Measurements from ENCODE around the gene SLC38A5. TPM values are rescaled to one million over a fixed set of nuclear protein-coding genes. Genes with fewer than 3 reads are reported as not detected.
"Not testable (repeated sequence)": the region's sequence is repeated elsewhere in the genome, so short reads cannot be mapped to it uniquely, and the experiment has no call there.

Gene SLC38A5
- total RNA-seq: 2.5 to 2.7 TPM (median 2.6 TPM) in 3 replicates
- long read RNA-seq, partial matches to known transcripts: 1 of 3 reads
- long read RNA-seq, other reads (novel, unspliced or antisense): 2 of 3 reads

DNA sequence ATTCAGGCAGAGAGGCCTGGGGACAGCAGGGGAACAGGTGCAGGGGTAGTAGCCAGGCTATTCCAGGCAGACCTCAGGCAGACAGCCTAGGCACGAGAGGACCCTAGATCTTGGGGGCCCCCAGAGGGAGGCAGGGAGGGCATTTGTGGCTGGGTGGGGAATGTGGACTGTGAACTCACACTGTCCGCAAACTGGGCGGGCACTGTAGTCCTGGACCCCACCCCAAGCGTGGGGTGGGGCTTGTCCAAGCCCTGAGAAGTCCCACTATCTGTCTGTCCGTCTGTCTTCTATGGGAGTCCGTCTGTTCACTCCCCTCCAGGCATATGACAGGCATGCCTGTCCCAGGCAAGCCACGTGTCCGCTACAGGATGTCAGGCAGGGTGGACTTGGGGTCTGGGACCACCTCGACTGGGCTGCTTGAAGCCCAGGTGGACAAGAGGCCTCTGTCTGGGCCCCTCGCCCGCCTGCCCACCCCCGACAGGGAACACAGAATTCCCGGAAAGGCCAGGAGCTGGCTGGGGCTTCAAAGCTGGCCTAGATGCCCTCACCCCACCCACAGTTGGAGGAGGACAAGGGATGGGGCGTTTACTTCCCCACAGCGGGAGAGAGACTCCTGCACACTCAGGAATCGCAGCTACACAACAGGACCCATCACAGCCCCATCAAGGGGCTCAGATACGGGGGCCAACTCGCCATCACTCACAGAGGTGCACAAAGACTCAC is at the start of gene SLC38A5:
SLC38A5 (minus strand) TSS at position 151 of the 723 bp plus-strand sequence. CDS start 2,336 bp downstream, outside the sequence.
- Mint-ChIP-seq H3K27ac (ENCODE audit: unreplicated experiment) (peak within 1 kb of the TSS; percentile 18), H3K9me3 (ENCODE audit: low read depth) (peaks cover 2% of the 10 kb centered on the region), H3K4me1 (ENCODE audit: low read depth) (peaks cover 25% of the 10 kb centered on the region), H3K27me3 (ENCODE audit: low read depth) (no peaks in the 10 kb centered on the region), H3K36me3 (ENCODE audit: low read depth) (no peaks in the 10 kb centered on the region), H3K4me3 (ENCODE audit: unreplicated experiment) (no peak within 1 kb of the TSS)
- DNase-seq (ENCODE audit: low spot score): no peak
- TF ChIP-seq, protein P1, sequence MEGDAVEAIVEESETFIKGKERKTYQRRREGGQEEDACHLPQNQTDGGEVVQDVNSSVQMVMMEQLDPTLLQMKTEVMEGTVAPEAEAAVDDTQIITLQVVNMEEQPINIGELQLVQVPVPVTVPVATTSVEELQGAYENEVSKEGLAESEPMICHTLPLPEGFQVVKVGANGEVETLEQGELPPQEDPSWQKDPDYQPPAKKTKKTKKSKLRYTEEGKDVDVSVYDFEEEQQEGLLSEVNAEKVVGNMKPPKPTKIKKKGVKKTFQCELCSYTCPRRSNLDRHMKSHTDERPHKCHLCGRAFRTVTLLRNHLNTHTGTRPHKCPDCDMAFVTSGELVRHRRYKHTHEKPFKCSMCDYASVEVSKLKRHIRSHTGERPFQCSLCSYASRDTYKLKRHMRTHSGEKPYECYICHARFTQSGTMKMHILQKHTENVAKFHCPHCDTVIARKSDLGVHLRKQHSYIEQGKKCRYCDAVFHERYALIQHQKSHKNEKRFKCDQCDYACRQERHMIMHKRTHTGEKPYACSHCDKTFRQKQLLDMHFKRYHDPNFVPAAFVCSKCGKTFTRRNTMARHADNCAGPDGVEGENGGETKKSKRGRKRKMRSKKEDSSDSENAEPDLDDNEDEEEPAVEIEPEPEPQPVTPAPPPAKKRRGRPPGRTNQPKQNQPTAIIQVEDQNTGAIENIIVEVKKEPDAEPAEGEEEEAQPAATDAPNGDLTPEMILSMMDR (IDR thresholded peaks at IDR 0.05): no peak

DNA sequence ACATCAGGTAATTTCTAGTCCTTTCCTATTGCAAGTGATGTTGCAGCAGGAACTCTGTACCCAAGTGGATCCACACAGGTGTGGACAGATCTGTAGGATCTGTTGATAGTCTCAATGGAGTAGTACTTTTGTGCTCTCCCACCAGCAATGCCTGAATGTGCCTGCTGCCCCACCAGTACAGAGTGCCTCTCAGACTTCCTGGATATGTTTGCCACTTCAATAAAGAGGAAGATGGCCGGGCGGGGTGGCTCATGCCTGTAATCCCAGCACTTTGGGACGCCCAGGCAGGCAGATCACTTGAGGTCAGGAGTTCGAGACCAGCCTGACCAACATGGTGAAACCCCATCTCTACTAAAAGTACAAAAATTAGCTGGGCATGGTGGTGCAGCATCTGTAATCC is 49.4 kb upstream of the SLC38A5 start:
- H3K4me3 Mint-ChIP-seq (ENCODE audit: unreplicated experiment); H3K36me3 Mint-ChIP-seq (ENCODE audit: low read depth); H3K27ac Mint-ChIP-seq (ENCODE audit: unreplicated experiment); H3K4me1 Mint-ChIP-seq (ENCODE audit: low read depth); H3K27me3 Mint-ChIP-seq (ENCODE audit: low read depth); H3K9me3 Mint-ChIP-seq (ENCODE audit: low read depth); DNase-seq (ENCODE audit: low spot score): not testable (repeated sequence)

GRCh38 chrX:48516987-48517386 is 46.9 kb upstream of the SLC38A5 start:
- Mint-ChIP-seq H3K4me1 (ENCODE audit: low read depth) (peaks cover 4% of the 10 kb centered on the region), H3K9me3 (ENCODE audit: low read depth) (peaks cover 7% of the 10 kb centered on the region), H3K4me3 (ENCODE audit: unreplicated experiment) (no peak overlapping the region), H3K36me3 (ENCODE audit: low read depth) (peaks cover 2% of the 10 kb centered on the region), H3K27me3 (ENCODE audit: low read depth) (no peaks in the 10 kb centered on the region), H3K27ac (ENCODE audit: unreplicated experiment) (no peak overlapping the region)
- no peak for DNase-seq (ENCODE audit: low spot score)
- TF ChIP-seq, protein P1 (IDR thresholded peaks at IDR 0.05): no peak

DNA sequence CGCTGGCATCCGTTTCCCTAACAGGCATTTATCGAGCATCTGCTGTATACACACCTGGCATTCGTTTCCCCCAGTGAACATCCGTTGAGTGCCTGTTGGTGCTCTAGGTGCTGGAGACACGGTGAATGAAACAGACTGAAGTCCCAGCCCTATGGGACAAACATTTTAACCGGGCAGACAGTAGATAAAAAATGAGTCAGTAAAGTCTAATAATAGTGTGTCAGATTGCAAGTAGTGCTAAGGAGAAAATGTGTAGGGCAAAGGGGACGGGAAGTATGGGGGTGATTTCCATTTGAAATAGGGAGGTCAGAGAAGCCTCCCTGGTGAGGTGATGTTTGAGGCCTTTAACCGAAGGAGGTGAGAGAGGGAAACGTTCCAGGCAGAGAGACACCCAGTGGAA is 46.2 kb upstream of the SLC38A5 start:
- Mint-ChIP-seq H3K27me3 (ENCODE audit: low read depth) (no peaks in the 10 kb centered on the region), H3K27ac (ENCODE audit: unreplicated experiment) (no peak overlapping the region), H3K9me3 (ENCODE audit: low read depth) (peaks cover 7% of the 10 kb centered on the region), H3K4me1 (ENCODE audit: low read depth) (peaks cover 2% of the 10 kb centered on the region), H3K4me3 (ENCODE audit: unreplicated experiment) (no peak overlapping the region), H3K36me3 (ENCODE audit: low read depth) (peaks cover 2% of the 10 kb centered on the region)
- DNase-seq (ENCODE audit: low spot score): no peak
- TF ChIP-seq, protein P1 (IDR thresholded peaks at IDR 0.05): no peak

DNA sequence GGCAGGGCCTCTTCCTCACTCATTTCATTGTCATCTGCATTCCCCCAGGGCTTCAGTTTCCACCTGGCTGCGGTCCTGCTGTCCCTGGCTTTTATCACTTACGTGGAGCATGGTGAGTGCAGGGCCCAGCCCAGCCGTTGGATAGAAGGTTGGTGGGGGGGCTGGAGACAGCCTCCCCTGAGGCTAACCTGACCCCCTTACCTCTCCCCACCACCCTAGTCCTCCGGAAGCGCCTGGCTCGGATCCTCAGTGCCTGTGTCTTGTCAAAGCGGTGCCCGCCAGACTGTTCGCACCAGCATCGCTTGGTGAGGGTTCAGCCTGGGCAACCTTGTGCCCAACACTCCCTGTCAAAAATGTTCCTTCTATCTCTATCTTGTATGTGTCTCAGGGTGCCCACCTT is 45.8 kb upstream of the SLC38A5 start:
- H3K27ac Mint-ChIP-seq (ENCODE audit: unreplicated experiment): no peak overlapping the region
- H3K27me3 Mint-ChIP-seq (ENCODE audit: low read depth): no peaks in the 10 kb centered on the region
- TF ChIP-seq, protein P1 (IDR thresholded peaks at IDR 0.05): no peak
- no peaks in the 10 kb centered on the region for H3K4me1 Mint-ChIP-seq (ENCODE audit: low read depth)
- H3K36me3 Mint-ChIP-seq (ENCODE audit: low read depth): peaks cover 2% of the 10 kb centered on the region
- peaks cover 7% of the 10 kb centered on the region for H3K9me3 Mint-ChIP-seq (ENCODE audit: low read depth)
- no peak for DNase-seq (ENCODE audit: low spot score)
- H3K4me3 Mint-ChIP-seq (ENCODE audit: unreplicated experiment): no peak overlapping the region

Measured in chondrocyte (in vitro differentiated cells).